Activated T-cell treated with anti-CD3 and anti-CD28 coated beads, Interleukin-2, amount 50 U/mL, for 4 hours (primary cell): ENCODE results near the gene CGAS. TPM values are rescaled to one million over a fixed set of nuclear protein-coding genes. Genes with fewer than 3 reads are reported as not detected.
"Not testable (repeated sequence)": the region's sequence is repeated elsewhere in the genome, so short reads cannot be mapped to it uniquely, and the experiment has no call there.

ENCODE experiments used
- ATAC-seq, 2 donors: fragments of 200-7000 bp; cut with Tn5 transposase; one replicate each; pipeline ENCODE4 v1.10.0; 2021
- DNase-seq: peaks from one replicate; pipeline ENCODE4 v3.0.0-alpha.2; 2020
- H3K27me3 Mint-ChIP-seq: one replicate; pipeline ENCODE4 v1.8.0; 2021; ENCODE audit warnings: low read depth, mixed read lengths
- H3K36me3 Mint-ChIP-seq: one replicate; pipeline ENCODE4 v1.8.0; 2022; ENCODE audit warnings: mixed read lengths; ENCODE audit not compliant: insufficient read depth
- H3K4me1 Mint-ChIP-seq: one replicate; pipeline ENCODE4 v1.8.0; 2021; ENCODE audit warnings: low read depth, mixed read lengths
- H3K4me3 Mint-ChIP-seq: one replicate; pipeline ENCODE4 v1.8.0; 2021; ENCODE audit warnings: mild to moderate bottlenecking, moderate library complexity, mixed read lengths
- H3K9me3 Mint-ChIP-seq: one replicate; pipeline ENCODE4 v1.8.0; 2021; ENCODE audit warnings: mixed read lengths
- total RNA-seq, 3 donors: library from RNA; stranded (reverse); gene quantifications; one replicate each; pipeline ENCODE4 v1.2.1, GENCODE V29; 2021

The CGAS gene
- total RNA-seq, 3 donors from 2014 or later, result 27.4 to 36.2 (median 29.6) TPM

GRCh38 chr6:73388433-73388799, 63.7 kb downstream of the CGAS start:
- Mint-ChIP-seq H3K4me1 (peaks cover 19% of the 10 kb centered on the region), H3K36me3 (no peaks in the 10 kb centered on the region), H3K27me3 (peaks cover 2% of the 10 kb centered on the region), H3K4me3 (peak overlapping the region; percentile 81), H3K9me3 (no peaks in the 10 kb centered on the region)
- ATAC-seq (peak; percentile 20 to 24), DNase-seq (no peak)

GRCh38 chr6:73382462-73383113, 69.5 kb downstream of the CGAS start:
- ATAC-seq (no peak), DNase-seq (no peak)
- Mint-ChIP-seq H3K27me3 (no peaks in the 10 kb centered on the region), H3K4me3 (no peak overlapping the region), H3K9me3 (no peaks in the 10 kb centered on the region), H3K4me1 (no peaks in the 10 kb centered on the region), H3K36me3 (no peaks in the 10 kb centered on the region)

DNA sequence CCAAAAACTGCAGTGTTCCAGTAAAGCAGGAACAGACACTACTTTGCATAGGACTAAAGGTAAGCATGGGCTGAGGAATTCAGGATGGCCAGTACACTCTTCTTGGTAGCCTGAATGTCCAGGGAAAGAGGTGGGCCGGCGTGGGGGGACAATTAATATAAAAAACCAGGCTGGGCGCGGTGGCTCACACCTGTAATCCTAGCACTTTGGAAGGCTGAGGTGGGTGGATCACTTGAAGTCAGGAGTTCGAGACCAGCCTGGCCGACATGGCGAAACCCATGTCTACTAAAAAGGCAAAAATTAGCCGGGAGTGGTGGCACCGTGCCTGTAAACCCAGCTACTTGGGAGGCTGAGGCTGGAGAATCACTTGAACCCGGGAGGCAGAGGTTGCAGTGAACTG, 70.6 kb downstream of the CGAS start:
- not testable (repeated sequence) for DNase-seq, ATAC-seq, H3K4me3 Mint-ChIP-seq, H3K9me3 Mint-ChIP-seq, H3K4me1 Mint-ChIP-seq, H3K36me3 Mint-ChIP-seq, H3K27me3 Mint-ChIP-seq

DNA sequence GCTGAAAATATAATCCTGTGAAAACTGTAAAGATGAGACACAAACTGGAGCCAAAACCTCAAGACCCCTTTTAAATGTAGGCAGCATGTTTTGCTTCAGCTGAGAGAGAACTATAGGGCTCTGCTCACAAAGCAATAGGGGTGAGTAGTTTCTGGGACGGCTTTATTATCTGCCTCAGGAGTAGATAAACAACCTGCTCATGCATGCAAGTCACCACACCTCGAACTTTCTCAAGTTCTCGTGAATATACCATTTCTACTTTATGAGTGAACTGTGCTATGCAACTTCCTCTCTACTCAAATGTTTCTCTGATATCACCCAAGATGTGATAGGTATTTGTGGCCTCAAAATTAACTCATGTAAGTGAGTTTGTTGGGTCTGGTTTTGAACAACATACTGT, 74.9 kb downstream of the CGAS start:
- no peak for DNase-seq
- ATAC-seq, result no peak
- H3K4me3 Mint-ChIP-seq, result no peak overlapping the region
- no peaks in the 10 kb centered on the region for H3K4me1 Mint-ChIP-seq
- H3K9me3 Mint-ChIP-seq, result peaks cover 4% of the 10 kb centered on the region
- peaks cover 1% of the 10 kb centered on the region for H3K36me3 Mint-ChIP-seq
- H3K27me3 Mint-ChIP-seq, result no peaks in the 10 kb centered on the region

DNA sequence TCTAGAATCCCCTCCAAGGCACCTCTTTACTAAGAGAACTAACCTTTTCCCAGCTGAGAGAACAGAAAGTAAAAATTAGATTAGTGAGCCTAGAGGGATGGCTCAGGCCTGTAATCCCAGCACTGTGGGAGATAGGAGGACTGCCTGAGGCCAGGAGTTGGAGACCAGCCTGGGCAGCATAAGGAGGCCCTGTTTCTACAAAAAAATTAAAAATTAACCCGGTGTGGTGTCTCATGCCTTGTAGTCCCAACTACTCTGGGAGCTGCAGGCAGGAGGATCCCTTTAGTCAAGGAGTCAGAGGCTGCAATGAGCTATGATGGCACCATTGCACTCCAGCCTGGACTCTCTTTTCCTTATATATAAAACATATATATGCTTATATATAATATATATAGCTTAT, 76.9 kb downstream of the CGAS start:
- Mint-ChIP-seq H3K36me3 (peaks cover 1% of the 10 kb centered on the region), H3K4me3 (no peak overlapping the region), H3K27me3 (no peaks in the 10 kb centered on the region), H3K4me1 (no peaks in the 10 kb centered on the region), H3K9me3 (peaks cover 4% of the 10 kb centered on the region)
- ATAC-seq (no peak), DNase-seq (no peak)

Other genes with a start within 250 kb of the CGAS start
- gene KHDC1L, start 226.8 kb downstream of the CGAS start, total RNA-seq, result not detected
- gene KHDC1, start 189.1 kb downstream of the CGAS start, total RNA-seq, result 1 to 10 TPM; 1.2 to 1.6 (median 1.4) TPM
- gene DPPA5, start 98.0 kb downstream of the CGAS start, total RNA-seq, result not detected
- gene KHDC3L, start 89.6 kb downstream of the CGAS start, total RNA-seq, result not detected
- gene OOEP, start 82.4 kb downstream of the CGAS start, total RNA-seq, result under 1 TPM in 1 of 3 donors, not detected in 2; 0.38 TPM
- gene DDX43, start 57.5 kb downstream of the CGAS start, total RNA-seq, result under 1 TPM in 2 of 3 donors, not detected in 1; 0.25 to 0.27 TPM
- gene MTO1, start 9.4 kb upstream of the CGAS start, total RNA-seq, result 10 to 100 TPM; 30.4 to 35.8 (median 35.1) TPM
- over 10,000 TPM; 10,240 to 10,910 (median 10,363) TPM for gene EEF1A1, start 68.7 kb upstream of the CGAS start, total RNA-seq
- gene SLC17A5, start 201.7 kb upstream of the CGAS start, total RNA-seq, result 1 to 10 TPM; 2.8 to 3.5 (median 3.1) TPM
- gene CD109, start 243.9 kb upstream of the CGAS start, total RNA-seq, result 10 to 100 TPM; 10.1 to 20.7 (median 11.2) TPM